HL-60 (cell line): ENCODE data around the gene YWHAE.
"Not testable (repeated sequence)": the region's sequence is repeated elsewhere in the genome, so short reads cannot be mapped to it uniquely, and the experiment has no call there.

ENCODE experiments used
- DNase-seq, 2 experiments: peaks; one replicate each; pipeline ENCODE4 v3.0.0-alpha.2; 2010 to 2020; ENCODE audit warnings: low read depth in 1 of 2, low spot score in 1 of 2
- H3K27ac ChIP-seq: fragments of 250-450 bp; sonication (Bioruptor Pico); replicated peaks from 2 replicates; pipeline ENCODE4 v1.5.1; 2020; ENCODE audit warnings: mild to moderate bottlenecking, moderate library complexity
- H3K27me3 ChIP-seq: fragments of 250-450 bp; sonication (Bioruptor Pico); 2 replicates; pipeline ENCODE4 v1.5.1; 2021; ENCODE audit warnings: mild to moderate bottlenecking, moderate library complexity; ENCODE audit not compliant: insufficient read depth, poor library complexity, severe bottlenecking
- H3K4me3 ChIP-seq: replicated peaks from 2 replicates; pipeline ENCODE4 v1.5.1; 2011; ENCODE audit warnings: mild to moderate bottlenecking, control low read depth, low read length; ENCODE audit not compliant: insufficient read depth
- CTCF ChIP-seq: IDR thresholded peaks from one replicate; pipeline ENCODE4 v1.5.1; 2011; ENCODE audit warnings: low read length, control low read depth, inconsistent platforms; ENCODE audit not compliant: insufficient read depth
- GABPA ChIP-seq: IDR thresholded peaks from 2 replicates; pipeline ENCODE4 v1.6.1; 2012; ENCODE audit warnings: low read depth
- POLR2AphosphoS5 ChIP-seq: IDR thresholded peaks from 2 replicates; pipeline ENCODE4 v1.6.1; 2012; ENCODE audit warnings: low read depth
- REST ChIP-seq: IDR thresholded peaks from 2 replicates; pipeline ENCODE4 v1.6.1; 2012; ENCODE audit warnings: low read depth; ENCODE audit not compliant: insufficient replicate concordance
- SPI1 ChIP-seq: IDR thresholded peaks from 2 replicates; pipeline ENCODE4 v1.6.1; 2012; ENCODE audit warnings: low read depth, mild to moderate bottlenecking, borderline replicate concordance

YWHAE gene

GRCh38 chr17:1312261-1312870 is 87.7 kb downstream of the YWHAE start:
- H3K4me3 ChIP-seq: no peak overlapping the region
- no peak overlapping the region for H3K27ac ChIP-seq
- no peaks in the 10 kb centered on the region for H3K27me3 ChIP-seq
- TF ChIP-seq CTCF (no peak), REST (no peak), POLR2AphosphoS5 (no peak), GABPA (no peak), SPI1 (no peak)
- peak in 1 of 2 experiments; percentile 2 for DNase-seq

- H3K27ac ChIP-seq, H3K4me3 ChIP-seq, H3K27me3 ChIP-seq, DNase-seq: not testable (repeated sequence)
Observed at GRCh38 chr17:1307829-1308228, 92.2 kb downstream of the YWHAE start.

- H3K27ac ChIP-seq: no peak overlapping the region
- TF ChIP-seq CTCF (no peak), SPI1 (no peak), POLR2AphosphoS5 (no peak), GABPA (no peak), REST (no peak)
- DNase-seq: no peak
- no peak overlapping the region for H3K4me3 ChIP-seq
- H3K27me3 ChIP-seq: no peaks in the 10 kb centered on the region
Observed at GRCh38 chr17:1304962-1305563, 95.0 kb downstream of the YWHAE start.

GRCh38 chr17:1304522-1304921 is 95.5 kb downstream of the YWHAE start:
- no peak overlapping the region for H3K4me3 ChIP-seq
- no peak for TF ChIP-seq SPI1
- TF ChIP-seq CTCF: no peak
- TF ChIP-seq REST: no peak
- no peak for TF ChIP-seq GABPA
- TF ChIP-seq POLR2AphosphoS5: no peak
- DNase-seq: no peak
- H3K27me3 ChIP-seq: no peaks in the 10 kb centered on the region
- no peak overlapping the region for H3K27ac ChIP-seq
